Ovary (tissue), 9 donors: ENCODE measurements around the gene SYT2. TPM values are rescaled to one million over a fixed set of nuclear protein-coding genes. Genes with fewer than 3 reads are reported as not detected.

Experiments
- DNase-seq, 5 donors: peaks; one replicate each; pipeline ENCODE4 v3.0.0-alpha.2; 2019 to 2020
- H3K27ac ChIP-seq, 2 donors: fragments of 200-600 bp; one replicate each; pipeline versions ENCODE4 v1.5.1 to v1.8.0; 2019 to 2022
- H3K27me3 ChIP-seq: fragments of 200-600 bp; one replicate; pipeline ENCODE4 v1.8.0; 2022
- H3K36me3 ChIP-seq: fragments of 200-600 bp; sonication (generic); one replicate; pipeline ENCODE4 v1.5.1; 2019
- H3K4me1 ChIP-seq: one replicate; pipeline ENCODE4 v1.8.1; 2013; ENCODE audit warnings: mild to moderate bottlenecking, moderate library complexity; ENCODE audit not compliant: insufficient read depth
- H3K4me3 ChIP-seq: fragments of 200-600 bp; sonication (generic); one replicate; pipeline ENCODE4 v1.5.1; 2017
- H3K9me3 ChIP-seq, 2 donors: fragments of 200-600 bp in 1 of 2; sonication (generic) in 1 of 2; one replicate each; pipeline versions ENCODE4 v1.5.1 to v1.8.1; 2013 to 2019; ENCODE audit warnings: mild to moderate bottlenecking in 1 of 2, moderate library complexity in 1 of 2
- CTCF ChIP-seq, 3 donors: fragments of 450-650 bp in 2 of 3; fragments of 200-600 bp in 1 of 3; IDR thresholded peaks; one replicate each; pipeline versions ENCODE4 v1.5.1 to v1.8.0; 2016 to 2022; ENCODE audit warnings: antibody characterized with exemption in 3 of 3, mild to moderate bottlenecking in 1 of 3
- EP300 ChIP-seq: sonication (generic); formaldehyde crosslinking; IDR thresholded peaks from one replicate; pipeline ENCODE4 v1.6.1; 2017; ENCODE audit warnings: antibody characterized with exemption
- POLR2A ChIP-seq: fragments of 450-650 bp; IDR thresholded peaks from one replicate; pipeline ENCODE4 v1.6.1; 2017; ENCODE audit warnings: antibody characterized with exemption, mild to moderate bottlenecking, moderate library complexity
- whole genome bisulfite sequencing, 3 donors: extraction: QIAGEN DNeasy Blood & Tissue Kit in 1 of 3; methylation state at CpG; one replicate each; pipeline versions ENCODE4 v1.1.5 to v1.1.7; 2013 to 2017; 5-methylcytosine and 5-hydroxymethylcytosine counted together
- intact Hi-C, 4 donors: fragments of 100-400 bp; cut with DNase I; formaldehyde crosslinking; loops; one replicate each; pipeline versions ENCODE4 v1.11.0 to v1.15.1; 2022 to 2023
- polyA plus RNA-seq, 2 donors: library from polyadenylated mRNA; stranded (reverse); fragments of 200-250 nt in 1 of 2; fragments of 350-450 nt in 1 of 2; fragmentation: Illumina TruSeq in 1 of 2; extraction: RNeasy Lipid Tissue Mini Kit (QIAGEN cat#74804) in 1 of 2; gene quantifications; one replicate each; pipeline ENCODE4 v1.2.3, GENCODE V29; 2013 to 2014
- total RNA-seq, 7 donors: library from RNA; depleted of rRNA in 2 of 7; stranded (reverse); fragments of >200 nt in 2 of 7; fragmentation: NEBNext Ultra II Directional in 3 of 7; extraction: Animal tissue kit (Norgen Biotek cat#: 25700) in 3 of 7; gene quantifications; one replicate each; pipeline versions ENCODE4 v1.1.0 to v1.2.4, GENCODE V29; 2016 to 2023
- donor health status: DM: no; HTN: no; CAD: no; lungs with moderate emphysema.
- donor health status: DM: no; HTN: no; CAD: no.
- donor health status: Bipolar disorder and iron deficiency.
- donor health status: DM: yes; HTN: yes; CAD: no.
- donor health status: DM: no; HTN: no; CAD: no.
- donor health status: DM: yes; HTN: yes; CAD: no.

SYT2 gene
- total and polyA plus RNA-seq, 9 donors: 0.34 to 5.5 (median 0.57) TPM; not detected in 1

GRCh38 chr1:202709276-202710041, 795 bp downstream of the SYT2 start:
- peak in 2 of 5 donors; percentile 26 to 45 for DNase-seq
- Histone ChIP-seq H3K36me3 (no peaks in the 10 kb centered on the region), H3K4me1 (no peaks in the 10 kb centered on the region), H3K9me3 (no peaks in the 10 kb centered on the region), H3K27ac (no peak overlapping the region), H3K27me3 (no peaks in the 10 kb centered on the region), H3K4me3 (peak overlapping the region; percentile 29)
- WGBS, 3 donors: 5 to 7% (median 5%) methylated on average over 29 to 34 of the region's 34 CpGs
- intact Hi-C loops: loop anchor here in 3 of 4 donors (10.0 kb wide), 3 partner anchors 245 to 525 kb away; no protein-coding TSS in a partner anchor
- TF ChIP-seq CTCF (IDR thresholded peaks at IDR 0.05) (no peak), EP300 (no peak), POLR2A (no peak)

GRCh38 chr1:202708456-202709275, 1.6 kb downstream of the SYT2 start:
- Histone ChIP-seq H3K9me3 (no peaks in the 10 kb centered on the region), H3K27ac (no peak overlapping the region), H3K36me3 (no peaks in the 10 kb centered on the region), H3K27me3 (no peaks in the 10 kb centered on the region), H3K4me3 (no peak overlapping the region), H3K4me1 (no peaks in the 10 kb centered on the region)
- intact Hi-C loops: loop anchor here in 1 of 4 donors (10.0 kb wide), 1 partner anchor 504 kb away; no protein-coding TSS in a partner anchor
- DNase-seq: peak in 1 of 5 donors; percentile 35
- TF ChIP-seq EP300: no peak
- TF ChIP-seq POLR2A: no peak
- no peak for TF ChIP-seq CTCF (IDR thresholded peaks at IDR 0.05)
- WGBS, 3 donors: 78 to 89% (median 87%) methylated on average over 12 of the region's 12 CpGs

DNA sequence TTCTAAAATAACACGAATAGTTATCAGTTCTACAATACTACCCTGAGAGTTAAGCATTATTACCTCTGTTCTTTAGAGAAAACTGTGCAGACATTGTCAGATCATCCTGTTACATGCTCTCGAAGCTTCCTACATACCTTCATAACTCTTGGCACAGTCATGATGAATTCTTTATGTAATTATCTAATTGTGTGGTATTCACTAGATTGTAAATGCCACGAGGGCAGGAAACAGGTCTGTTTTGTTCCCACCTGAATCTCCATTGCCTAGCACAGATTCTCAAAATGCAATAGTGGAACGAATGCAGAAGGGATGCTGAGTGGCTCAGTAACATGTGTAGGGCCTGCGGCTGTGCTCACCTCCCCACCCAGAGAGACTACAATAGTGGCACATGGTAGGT, 3.4 kb downstream of the SYT2 start:
- Histone ChIP-seq H3K27ac (no peak overlapping the region), H3K9me3 (no peaks in the 10 kb centered on the region), H3K4me3 (no peak overlapping the region), H3K27me3 (no peaks in the 10 kb centered on the region), H3K36me3 (no peaks in the 10 kb centered on the region), H3K4me1 (no peaks in the 10 kb centered on the region)
- TF ChIP-seq CTCF (IDR thresholded peaks at IDR 0.05) (no peak), POLR2A (no peak), EP300 (no peak)
- intact Hi-C loops: loop anchor here in 1 of 4 donors (10.0 kb wide), 1 partner anchor 502 kb away; no protein-coding TSS in a partner anchor
- 79 to 86% (median 83%) methylated on average over 5 of the region's 5 CpGs for WGBS, 3 donors
- no peak for DNase-seq

DNA sequence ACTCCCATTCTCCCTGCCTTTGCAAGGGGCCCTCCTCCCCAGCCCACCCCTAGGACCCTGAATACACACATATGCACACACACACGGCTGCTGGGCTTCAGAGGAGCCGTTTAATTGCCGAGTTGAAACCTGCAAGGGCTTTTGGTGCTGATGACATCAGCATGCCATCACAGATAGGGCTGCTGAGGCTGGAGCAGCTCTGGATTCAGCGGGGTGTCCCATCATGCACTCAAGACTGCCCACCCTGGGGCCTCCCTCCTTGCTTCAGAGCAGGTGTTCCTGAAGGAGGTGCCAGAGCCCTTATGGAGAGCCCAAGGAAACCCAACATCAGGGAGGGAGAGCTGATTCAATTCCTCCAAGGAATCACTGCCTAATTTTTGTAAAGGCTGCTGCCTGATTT, 5.7 kb downstream of the SYT2 start:
- no peak for TF ChIP-seq POLR2A
- TF ChIP-seq EP300: no peak
- no peak for TF ChIP-seq CTCF (IDR thresholded peaks at IDR 0.05)
- Histone ChIP-seq H3K9me3 (no peaks in the 10 kb centered on the region), H3K4me3 (no peak overlapping the region), H3K27me3 (no peaks in the 10 kb centered on the region), H3K27ac (no peak overlapping the region), H3K4me1 (no peaks in the 10 kb centered on the region), H3K36me3 (no peaks in the 10 kb centered on the region)
- DNase-seq: peak in 1 of 5 donors; percentile 13
- intact Hi-C loops: loop anchor here in 1 of 4 donors (10.0 kb wide), 1 partner anchor 500 kb away; no protein-coding TSS in a partner anchor
- 49 to 73% (median 66%) methylated on average over 4 of the region's 4 CpGs for WGBS, 3 donors
